ENCODE measurements around the gene MMP13.
A peak's percentile ranks its signal among the peaks of the same experiment; 100 is the strongest.
"Not testable (repeated sequence)": the region's sequence is repeated elsewhere in the genome, so short reads cannot be mapped to it uniquely, and the experiment has no call there.

MMP13 gene
- long read RNA-seq, donor 1, result 0 reads
- long read RNA-seq, donor 2, result 0 reads
- long read RNA-seq, donor 3, result 0 reads
- long read RNA-seq, donor 4, result 0 reads
- long read RNA-seq, donor 5, result 0 reads
- long read RNA-seq, donor 6, result 0 reads
- long read RNA-seq, donor 7, result 0 reads
- long read RNA-seq, donor 8, result 0 reads

- DNase-seq, result no peak
Measured at GRCh38 chr11:102955624-102956023, at the start of gene MMP13. Gene MMP13, minus strand, starts transcription at chr11:102955732. Its CDS starts 27 bp downstream, at chr11:102955705.

GRCh38 chr11:103004234-103004633 is 48.7 kb upstream of the MMP13 start:
- DNase-seq, result not testable (repeated sequence)

GRCh38 chr11:102994105-102994504 is 38.6 kb upstream of the MMP13 start:
- DNase-seq, result no peak

GRCh38 chr11:102991776-102992175 is 36.2 kb upstream of the MMP13 start:
- no peak for DNase-seq

GRCh38 chr11:102990145-102990544 is 34.6 kb upstream of the MMP13 start:
- no peak for DNase-seq

- DNase-seq, result no peak
Measured at GRCh38 chr11:102989379-102990047, 34.0 kb upstream of the MMP13 start.

- DNase-seq, result no peak
Measured at GRCh38 chr11:102986815-102987214, 31.3 kb upstream of the MMP13 start.

GRCh38 chr11:102985850-102986249 is 30.3 kb upstream of the MMP13 start:
- no peak for DNase-seq

- no peak for DNase-seq
Measured at GRCh38 chr11:102983486-102983885, 28.0 kb upstream of the MMP13 start.

- no peak for DNase-seq
Measured at GRCh38 chr11:102981324-102981910, 25.9 kb upstream of the MMP13 start.

GRCh38 chr11:102974552-102975280 is 19.2 kb upstream of the MMP13 start:
- no peak for DNase-seq

- not testable (repeated sequence) for DNase-seq
Measured at GRCh38 chr11:102973698-102974097, 18.2 kb upstream of the MMP13 start.

GRCh38 chr11:102972853-102973252 is 17.3 kb upstream of the MMP13 start:
- DNase-seq, result no peak

- DNase-seq, result no peak
Measured at GRCh38 chr11:102971766-102972165, 16.2 kb upstream of the MMP13 start.

GRCh38 chr11:102967497-102967896 is 12.0 kb upstream of the MMP13 start:
- no peak for DNase-seq

- no peak for DNase-seq
Measured at GRCh38 chr11:102966011-102966410, 10.5 kb upstream of the MMP13 start.

- no peak for DNase-seq
Measured at GRCh38 chr11:102964867-102965266, 9.3 kb upstream of the MMP13 start.

GRCh38 chr11:102957953-102958352 is 2.4 kb upstream of the MMP13 start:
- no peak for DNase-seq

GRCh38 chr11:102950622-102951081 is 4.9 kb downstream of the MMP13 start:
- no peak for DNase-seq

GRCh38 chr11:102946237-102946636 is 9.3 kb downstream of the MMP13 start:
- no peak for DNase-seq

- peak; percentile 31 for DNase-seq
Measured at GRCh38 chr11:102940714-102941588, 14.6 kb downstream of the MMP13 start.

GRCh38 chr11:102936864-102937509 is 18.5 kb downstream of the MMP13 start:
- no peak for DNase-seq

Measured in right kidney (tissue), 9 donors.